NCI-H1105 treated with DMSO at 0.1 percent for 48 hours (cell line): ENCODE data around the gene KATNB1.

Experiments used
- DNase-seq: peaks from one replicate; lab custom pipeline; 2025; lab: John Stamatoyannopoulos, UW

KATNB1 gene, protein sequence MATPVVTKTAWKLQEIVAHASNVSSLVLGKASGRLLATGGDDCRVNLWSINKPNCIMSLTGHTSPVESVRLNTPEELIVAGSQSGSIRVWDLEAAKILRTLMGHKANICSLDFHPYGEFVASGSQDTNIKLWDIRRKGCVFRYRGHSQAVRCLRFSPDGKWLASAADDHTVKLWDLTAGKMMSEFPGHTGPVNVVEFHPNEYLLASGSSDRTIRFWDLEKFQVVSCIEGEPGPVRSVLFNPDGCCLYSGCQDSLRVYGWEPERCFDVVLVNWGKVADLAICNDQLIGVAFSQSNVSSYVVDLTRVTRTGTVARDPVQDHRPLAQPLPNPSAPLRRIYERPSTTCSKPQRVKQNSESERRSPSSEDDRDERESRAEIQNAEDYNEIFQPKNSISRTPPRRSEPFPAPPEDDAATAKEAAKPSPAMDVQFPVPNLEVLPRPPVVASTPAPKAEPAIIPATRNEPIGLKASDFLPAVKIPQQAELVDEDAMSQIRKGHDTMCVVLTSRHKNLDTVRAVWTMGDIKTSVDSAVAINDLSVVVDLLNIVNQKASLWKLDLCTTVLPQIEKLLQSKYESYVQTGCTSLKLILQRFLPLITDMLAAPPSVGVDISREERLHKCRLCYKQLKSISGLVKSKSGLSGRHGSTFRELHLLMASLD

GRCh38 chr16:57735755-57736418 lies at the start of gene KATNB1:
Gene KATNB1, plus strand, starts transcription at chr16:57735770. Its CDS starts 1,474 bp downstream, at chr16:57737244.
- no peak for DNase-seq

- no peak for DNase-seq
Observed at GRCh38 chr16:57686577-57686976, 49.0 kb upstream of the KATNB1 start.

DNA sequence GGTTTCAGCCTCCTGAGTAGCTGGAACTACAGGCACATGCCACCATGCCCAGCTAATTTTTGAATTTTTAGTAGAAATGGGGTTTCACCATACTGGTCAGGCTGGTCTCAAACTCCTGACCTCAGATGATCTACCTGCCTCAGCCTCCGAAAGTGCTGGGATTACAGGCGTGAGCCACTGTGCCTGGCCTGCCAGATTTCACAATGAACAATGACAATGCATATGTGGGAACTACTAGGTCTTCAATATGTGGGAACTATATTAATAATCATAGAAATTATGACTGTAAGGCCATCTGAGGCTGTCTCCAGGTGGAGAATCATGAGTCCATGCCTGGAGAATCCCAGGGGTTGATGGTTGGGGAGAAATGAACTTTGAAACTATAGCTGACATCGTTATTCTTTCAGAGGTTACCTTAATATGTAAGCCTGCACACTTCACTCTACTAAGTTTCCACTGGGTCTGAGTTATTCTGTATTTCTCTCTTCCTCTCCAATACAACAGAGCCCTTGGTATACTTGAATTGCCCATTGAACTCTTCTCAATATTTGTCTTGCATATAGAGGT lies 48.1 kb upstream of the KATNB1 start:
- no peak for DNase-seq

DNA sequence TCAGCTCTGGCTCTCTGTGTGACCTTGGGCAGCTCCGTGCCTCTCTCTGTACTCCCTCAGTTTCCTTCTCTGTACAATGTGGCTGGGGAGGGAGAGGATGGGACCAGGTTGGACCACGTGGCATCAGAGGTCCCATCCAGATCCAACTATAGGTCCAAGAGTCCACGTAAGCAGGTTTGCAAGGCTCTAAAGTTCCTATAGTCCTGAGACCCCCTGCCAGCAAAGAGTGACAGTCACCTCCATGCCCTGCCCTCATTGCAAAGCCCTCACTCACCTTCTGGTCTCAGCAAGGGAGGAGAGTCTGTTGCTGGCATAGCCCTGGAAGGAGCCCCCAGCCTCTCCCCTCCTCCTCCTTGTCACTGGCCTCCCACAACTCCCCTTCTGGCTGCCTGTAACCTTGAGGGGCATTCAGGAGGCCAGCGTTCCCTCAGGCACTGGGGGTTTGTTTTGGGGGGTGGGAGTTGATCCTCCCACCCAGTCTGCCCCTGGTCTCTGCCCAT lies 47.0 kb upstream of the KATNB1 start:
- no peak for DNase-seq

GRCh38 chr16:57688987-57689761 lies 46.4 kb upstream of the KATNB1 start:
- DNase-seq, result no peak

- DNase-seq, result no peak
Observed at GRCh38 chr16:57689762-57690558, 45.6 kb upstream of the KATNB1 start.

- no peak for DNase-seq
Observed at GRCh38 chr16:57690782-57691471, 44.6 kb upstream of the KATNB1 start.

- DNase-seq, result no peak
Observed at GRCh38 chr16:57692636-57693035, 42.9 kb upstream of the KATNB1 start.

GRCh38 chr16:57693550-57693949 lies 42.0 kb upstream of the KATNB1 start:
- no peak for DNase-seq

GRCh38 chr16:57694231-57694724 lies 41.3 kb upstream of the KATNB1 start:
- no peak for DNase-seq

GRCh38 chr16:57694725-57695679 lies 40.6 kb upstream of the KATNB1 start, which contains the start of gene DRC7:
Gene DRC7, plus strand, starts transcription at chr16:57694806. Its CDS starts 3,144 bp downstream, at chr16:57697950.
- peak; percentile 56 for DNase-seq

DNA sequence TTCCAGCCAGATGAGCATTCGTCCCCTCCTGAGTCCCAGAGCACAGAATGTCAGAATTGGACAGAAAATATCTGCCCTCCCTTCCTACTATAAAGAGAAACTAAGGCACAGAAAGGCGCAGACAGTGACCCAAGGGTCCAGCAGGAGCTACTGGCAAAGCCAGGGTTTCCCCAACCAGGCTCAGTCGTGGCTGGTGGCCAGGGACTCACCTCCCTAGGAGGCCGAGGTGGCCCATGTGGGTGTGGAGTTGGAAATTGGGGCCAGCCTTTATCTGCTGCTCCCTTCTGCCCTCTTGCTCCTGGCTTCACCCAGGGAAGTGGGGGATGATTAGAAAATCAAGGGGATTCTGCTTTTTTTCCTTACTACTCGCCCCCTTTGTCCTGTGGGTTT lies 39.9 kb upstream of the KATNB1 start:
- DNase-seq, result no peak

DNA sequence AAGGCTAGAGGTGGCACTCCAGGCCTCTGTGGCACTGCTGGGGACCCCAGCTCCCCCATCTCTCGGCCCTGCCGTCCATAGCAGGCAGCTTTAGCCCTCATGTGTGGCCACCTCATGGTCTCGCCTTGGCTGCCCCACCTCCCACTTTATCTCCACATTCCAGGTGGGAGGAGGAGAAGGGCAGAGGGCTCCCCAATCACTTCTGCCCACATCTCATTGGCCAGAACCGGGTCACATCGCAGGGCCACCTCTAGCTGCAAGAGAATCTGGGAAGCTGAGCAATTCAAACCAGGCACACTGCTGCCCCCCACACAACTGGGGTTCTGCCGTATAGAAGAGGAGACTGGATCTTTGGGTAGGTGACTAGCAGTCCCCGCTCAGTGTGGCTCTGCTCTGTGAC lies 39.3 kb upstream of the KATNB1 start:
- no peak for DNase-seq

GRCh38 chr16:57697896-57698537 lies 37.6 kb upstream of the KATNB1 start:
- DNase-seq, result no peak

DNA sequence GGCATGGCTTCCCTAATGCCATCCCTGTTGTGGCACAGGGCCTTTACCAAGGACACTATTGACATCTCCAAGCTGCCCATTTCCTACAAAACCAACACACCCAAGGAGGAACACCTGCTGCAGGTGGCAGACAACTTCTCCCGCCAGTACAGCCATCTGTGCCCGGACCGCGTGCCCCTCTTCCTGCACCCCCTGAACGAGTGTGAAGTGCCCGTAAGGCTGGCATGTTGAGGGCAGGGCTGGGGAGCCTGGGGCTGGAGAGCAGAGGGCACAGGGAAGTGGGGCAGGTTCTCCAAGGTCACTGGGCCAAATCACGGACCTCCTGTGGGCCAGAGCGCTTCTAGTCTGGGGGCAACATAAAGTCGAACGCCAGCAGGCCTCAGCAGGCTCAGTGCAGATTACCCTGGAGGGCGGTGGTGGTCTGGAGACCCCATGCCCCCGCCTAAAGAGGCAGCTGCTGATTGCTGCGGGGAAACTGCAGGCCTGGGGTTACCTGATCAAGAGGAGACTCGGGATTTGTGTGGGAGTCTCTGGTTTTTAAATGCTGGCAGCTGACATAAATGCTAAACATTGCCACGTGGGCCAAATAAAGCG lies 36.7 kb upstream of the KATNB1 start:
- DNase-seq, result no peak

DNA sequence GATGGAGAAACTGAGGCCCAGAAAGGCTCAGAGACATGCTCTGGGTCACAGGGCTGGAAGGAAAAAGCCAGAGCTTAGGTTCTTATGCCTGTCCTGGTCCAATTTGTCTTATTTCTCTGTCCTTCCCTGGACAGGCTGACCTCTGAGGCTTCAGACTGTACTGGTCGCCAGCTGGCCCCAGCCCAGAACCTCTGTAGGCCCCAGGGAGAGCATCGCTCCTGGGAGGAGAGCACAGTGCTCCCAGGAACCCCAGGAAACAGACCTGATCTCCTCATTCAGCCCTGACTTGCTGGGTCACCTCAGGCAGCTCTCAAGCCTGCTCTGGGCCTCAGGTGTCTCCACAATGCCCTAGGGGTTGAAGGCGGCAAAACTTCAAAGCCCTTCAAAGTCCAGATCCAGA lies 36.1 kb upstream of the KATNB1 start:
- DNase-seq, result no peak

- no peak for DNase-seq
Observed at GRCh38 chr16:57699899-57700298, 35.7 kb upstream of the KATNB1 start.
